Mammary epithelial cell (primary cell): ENCODE measurements around the gene HHAT.

Experiments
- CTCF ChIP-seq, 2 donors: IDR thresholded peaks in 1 of 2; conservative IDR thresholded peaks in 1 of 2; 2 replicates each; pipeline ENCODE4 v1.5.1; 2011 to 2012; ENCODE audit warnings: inconsistent platforms in 2 of 2, low read length in 2 of 2, mild to moderate bottlenecking in 2 of 2, control low read depth in 1 of 2, low read depth in 1 of 2; ENCODE audit not compliant: insufficient read depth in 1 of 2; ENCODE audit errors: extremely low read depth in 1 of 2
- EZH2 ChIP-seq: IDR thresholded peaks from 2 replicates; pipeline ENCODE4 v1.6.1; 2012; ENCODE audit warnings: low read length, inconsistent platforms, borderline replicate concordance

GRCh38 chr1:210586771-210587170 is 258.1 kb downstream of the HHAT start:
- TF ChIP-seq CTCF (conservative IDR thresholded peaks at IDR 0.05 in 1 of 2, IDR thresholded peaks at IDR 0.05 in 1 of 2; ENCODE audit: extremely low read depth in 1 of 2, insufficient read depth in 1 of 2, low read depth in 1 of 2, low read length in 2 of 2) (no peak), EZH2 (no peak)
